HCT116 (cell line): ENCODE results near the gene TFEB. TPM values are rescaled to one million over a fixed set of nuclear protein-coding genes. Genes with fewer than 3 reads are reported as not detected.

Experiments used
- ATAC-seq: fragments of 200-7000 bp; cut with Tn5 transposase; 2 replicates; pipeline ENCODE4 v1.9.1; 2020; ENCODE audit warnings: mild to moderate bottlenecking, moderate library complexity
- BruUV-seq: library from RNA; stranded (reverse); fragments of 400-500 nt; replicated peaks from 2 replicates; lab custom pipeline; 2021; lab: Mats Ljungman, UMichigan
- CTCF ChIA-PET: fragments of 300-600 bp; sonication (Branson Sonifier 250); formaldehyde crosslinking; loops from one replicate; lab custom pipeline; 2021; ENCODE audit warnings: antibody characterized with exemption; lab: Charles Lee
- POLR2A ChIA-PET: fragments of 300-600, 350-600 bp; sonication (Branson Sonifier 250); formaldehyde crosslinking; loops from one replicate; lab custom pipeline; 2021; ENCODE audit warnings: antibody characterized with exemption; lab: Charles Lee
- RAD21 ChIA-PET, 2 experiments: fragments of 300-600 bp; sonication (Branson Sonifier 250); formaldehyde crosslinking; loops; one replicate each; lab custom pipeline; 2023; ENCODE audit warnings: low total read pairs in 2 of 2; ENCODE audit not compliant: uncharacterized antibody in 2 of 2, unreplicated experiment in 2 of 2, low non-redundant PET in 1 of 2; lab: Charles Lee
- DNase-seq: peaks from one replicate; pipeline ENCODE4 v3.0.0-alpha.2; 2010; ENCODE audit warnings: low read depth, low spot score
- H2AFZ ChIP-seq: fragments of 200-600 bp; shearing (Covaris generic), sonication (generic); 2 replicates; pipeline ENCODE4 v1.6.1; 2017; ENCODE audit warnings: low read depth, mixed run types, mixed read lengths, antibody characterized with exemption, low read length; ENCODE audit not compliant: poor library complexity, severe bottlenecking
- H3K27ac ChIP-seq: 2 replicates; pipeline ENCODE4 v1.5.1; 2012; ENCODE audit warnings: low read depth, low read length
- H3K27me3 ChIP-seq: fragments of 200-600 bp; sonication (generic); 2 replicates; pipeline ENCODE4 v1.6.1; 2016; ENCODE audit warnings: mixed run types, low read length, mixed read lengths; ENCODE audit not compliant: insufficient read depth
- H3K36me3 ChIP-seq, 2 experiments: fragments of 200-500 bp in 1 of 2; fragments of 200-600 bp in 1 of 2; sonication (Bioruptor generic) in 1 of 2; sonication (generic) in 1 of 2; 2 replicates each; pipeline versions ENCODE4 v1.5.1 to v1.6.1; 2014 to 2016; ENCODE audit warnings: low read length in 2 of 2, inconsistent platforms in 1 of 2, mixed read lengths in 1 of 2, mixed run types in 1 of 2; ENCODE audit not compliant: insufficient read depth in 2 of 2, control insufficient read depth in 1 of 2
- H3K4me1 ChIP-seq, 2 experiments: fragments of 200-600 bp in 1 of 2; sonication (generic) in 1 of 2; 2 replicates each; pipeline versions ENCODE4 v1.5.1 to v1.6.1; 2012 to 2017; ENCODE audit warnings: low read length in 2 of 2, inconsistent platforms in 1 of 2, mild to moderate bottlenecking in 1 of 2, mixed read lengths in 1 of 2, mixed run types in 1 of 2, moderate library complexity in 1 of 2; ENCODE audit not compliant: insufficient read depth in 2 of 2, control insufficient read depth in 1 of 2
- H3K4me2 ChIP-seq: fragments of 200-600 bp; sonication (generic); 2 replicates; pipeline ENCODE4 v1.6.1; 2017; ENCODE audit warnings: mixed run types, low read length, mixed read lengths
- H3K4me3 ChIP-seq, 2 experiments: fragments of 200-600 bp in 1 of 2; sonication (generic) in 1 of 2; replicated peaks in 1 of 2; 2 replicates each; pipeline ENCODE4 v1.5.1; 2011 to 2016; ENCODE audit warnings: low read length in 2 of 2, control low read depth in 1 of 2, low read depth in 1 of 2, mild to moderate bottlenecking in 1 of 2, mixed read lengths in 1 of 2, mixed run types in 1 of 2
- H3K79me2 ChIP-seq: fragments of 200-600 bp; sonication (generic); 2 replicates; pipeline ENCODE4 v1.6.1; 2017; ENCODE audit warnings: mild to moderate bottlenecking, mixed run types, low read length, moderate library complexity, mixed read lengths; ENCODE audit not compliant: insufficient read depth
- H3K9ac ChIP-seq: fragments of 200-600 bp; sonication (generic); 2 replicates; pipeline ENCODE4 v1.6.1; 2016; ENCODE audit warnings: low read length, mixed read lengths
- H3K9me2 ChIP-seq: fragments of 200-600 bp; sonication (generic), shearing (Covaris generic); 2 replicates; pipeline ENCODE4 v1.6.1; 2017; ENCODE audit warnings: mixed run types, mild to moderate bottlenecking, moderate library complexity; ENCODE audit not compliant: insufficient read depth
- H3K9me3 ChIP-seq, 2 experiments: fragments of 200-500 bp in 1 of 2; fragments of 200-600 bp in 1 of 2; sonication (Bioruptor generic) in 1 of 2; sonication (generic) in 1 of 2; 2 replicates each; pipeline ENCODE4 v1.6.1; 2014 to 2017; ENCODE audit warnings: low read length in 2 of 2, mixed read lengths in 2 of 2, inconsistent platforms in 1 of 2, low read depth in 1 of 2, mild to moderate bottlenecking in 1 of 2, mixed run types in 1 of 2, moderate library complexity in 1 of 2; ENCODE audit not compliant: control insufficient read depth in 1 of 2, insufficient read depth in 1 of 2
- H4K20me1 ChIP-seq: fragments of 200-600 bp; sonication (generic), shearing (Covaris generic); 2 replicates; pipeline ENCODE4 v1.6.1; 2017; ENCODE audit warnings: mixed run types, mild to moderate bottlenecking, moderate library complexity; ENCODE audit not compliant: insufficient read depth
- EGR1 ChIP-seq: IDR thresholded peaks from 2 replicates; pipeline ENCODE4 v1.6.1; 2012; ENCODE audit warnings: low read depth
- ELF1 ChIP-seq: IDR thresholded peaks from 2 replicates; pipeline ENCODE4 v1.6.1; 2012; ENCODE audit warnings: low read depth, borderline replicate concordance
- REST ChIP-seq: IDR thresholded peaks from 2 replicates; pipeline ENCODE4 v1.6.1; 2012; ENCODE audit warnings: low read depth
- SP1 ChIP-seq: IDR thresholded peaks from 2 replicates; pipeline ENCODE4 v1.6.1; 2012; ENCODE audit warnings: low read depth
- ZFX ChIP-seq: fragments of 450-650 bp; IDR thresholded peaks from 2 replicates; pipeline ENCODE4 v1.6.1; 2017
- intact Hi-C: fragments of 100-400 bp; cut with micrococcal nuclease; formaldehyde crosslinking; loops from 2 replicates; pipeline ENCODE4 v1.10.0; 2022
- total RNA-seq: library from RNA; stranded (reverse); gene quantifications from one replicate; pipeline ENCODE4 v1.2.1, GENCODE V29; 2021; ENCODE audit not compliant: unreplicated experiment

TFEB gene
- total RNA-seq, 1 experiment from 2014 or later, result 4.8 TPM

GRCh38 chr6:41663568-41663967, 71.8 kb downstream of the TFEB start:
- Histone ChIP-seq H3K36me3 (no peaks in the 10 kb centered on the region), H3K4me2 (no peak overlapping the region), H3K27me3 (peaks cover 7% of the 10 kb centered on the region; the same call in 1 of the 2 replicates), H3K9me2 (no peaks in the 10 kb centered on the region), H3K4me3 (no peak overlapping the region), H3K4me1 (no peaks in the 10 kb centered on the region), H3K27ac (no peak overlapping the region), H3K9me3 (no peaks in the 10 kb centered on the region), H3K9ac (no peak overlapping the region), H2AFZ (no peak overlapping the region), H4K20me1 (no peaks in the 10 kb centered on the region), H3K79me2 (no peaks in the 10 kb centered on the region)
- DNase-seq (no peak), ATAC-seq (no peak)
- intact Hi-C loops, result no loop called here
- BruUV-seq, result no TSS peak
- RAD21 ChIA-PET, result no interaction called here
- POLR2A ChIA-PET, result no interaction called here
- CTCF ChIA-PET, result no interaction called here
- no peak for TF ChIP-seq ELF1
- no peak for TF ChIP-seq ZFX
- TF ChIP-seq SP1, result no peak
- TF ChIP-seq REST, result no peak

- DNase-seq (no peak), ATAC-seq (no peak)
- Histone ChIP-seq H3K79me2 (no peaks in the 10 kb centered on the region), H4K20me1 (no peaks in the 10 kb centered on the region), H3K27me3 (peaks cover 7% of the 10 kb centered on the region; the same call in 1 of the 2 replicates), H3K9ac (no peak overlapping the region), H3K9me2 (no peaks in the 10 kb centered on the region), H3K27ac (no peak overlapping the region), H3K4me2 (no peak overlapping the region), H3K36me3 (no peaks in the 10 kb centered on the region), H2AFZ (no peak overlapping the region), H3K4me3 (no peak overlapping the region), H3K9me3 (no peaks in the 10 kb centered on the region), H3K4me1 (no peaks in the 10 kb centered on the region)
- ChIA-PET RAD21 (no interaction called here), CTCF (interaction anchor here (0.6 kb wide), 1 partner anchor 348 kb away, joined by 4 read pairs; no protein-coding TSS in a partner anchor), POLR2A (no interaction called here)
- no peak for TF ChIP-seq EGR1
- intact Hi-C loops, result no loop called here
- no TSS peak for BruUV-seq
These were observed 75.5 kb downstream of the TFEB start for GRCh38 chr6:41659935-41660334.
